Right lobe of liver (tissue), 6 donors: Measurements from ENCODE around the gene PSMC5. TPM values are rescaled to one million over a fixed set of nuclear protein-coding genes. Genes with fewer than 3 reads are reported as not detected.
A peak's percentile ranks its signal among the peaks of the same experiment; 100 is the strongest.

Experiments
- ATAC-seq, 4 donors: fragments of 200-7000 bp; cut with Tn5 transposase; one replicate each; pipeline ENCODE4 v1.9.1; 2020; ENCODE audit warnings: mild to moderate bottlenecking in 4 of 4, moderate library complexity in 4 of 4
- DNase-seq, 3 donors: peaks; one replicate each; pipeline ENCODE4 v3.0.0-alpha.2; 2020
- H3K27ac ChIP-seq, 3 donors: fragments of 200-600 bp; one replicate each; pipeline ENCODE4 v1.8.0; 2022
- H3K27me3 ChIP-seq, 2 donors: fragments of 200-600 bp; one replicate each; pipeline ENCODE4 v1.8.0; 2022
- H3K36me3 ChIP-seq, 4 donors: fragments of 200-600 bp; sonication (generic) in 1 of 4; one replicate each; pipeline versions ENCODE4 v1.5.1 to v1.8.0; 2017 to 2022; ENCODE audit warnings: control low read depth in 1 of 4
- H3K4me1 ChIP-seq, 4 donors: fragments of 200-600 bp; sonication (generic) in 1 of 4; one replicate each; pipeline versions ENCODE4 v1.5.1 to v1.8.0; 2017 to 2022; ENCODE audit warnings: control low read depth in 1 of 4
- H3K4me3 ChIP-seq, 3 donors: fragments of 200-600 bp; one replicate each; pipeline ENCODE4 v1.8.0; 2022
- H3K9me3 ChIP-seq, 4 donors: fragments of 200-600 bp; sonication (generic) in 1 of 4; one replicate each; pipeline versions ENCODE4 v1.5.1 to v1.8.0; 2017 to 2022; ENCODE audit warnings: control low read depth in 1 of 4
- CTCF ChIP-seq, 4 donors: fragments of 200-600 bp in 3 of 4; fragments of 450-650 bp in 1 of 4; IDR thresholded peaks; one replicate each; pipeline versions ENCODE4 v1.5.1 to v1.8.0; 2016 to 2022; ENCODE audit warnings: antibody characterized with exemption in 4 of 4, mild to moderate bottlenecking in 2 of 4
- POLR2A ChIP-seq: fragments of 450-650 bp; IDR thresholded peaks from one replicate; pipeline ENCODE4 v1.6.1; 2017; ENCODE audit warnings: antibody characterized with exemption, mild to moderate bottlenecking
- WGBS: methylation state at CpG from one replicate; pipeline ENCODE4 v1.1.6; 2018; ENCODE audit warnings: low coverage, low lambda C conversion rate; ENCODE audit not compliant: insufficient coverage; ENCODE audit errors: missing lambda C conversion rate; 5-methylcytosine and 5-hydroxymethylcytosine counted together
- intact Hi-C, 2 donors: fragments of 100-400 bp; cut with DNase I; formaldehyde crosslinking; loops; one replicate each; pipeline versions ENCODE4 v1.11.2 to v1.14.1; 2022
- total RNA-seq, 6 experiments: library from RNA; depleted of rRNA in 2 of 6; stranded (reverse); fragments of >200 nt in 2 of 6; fragmentation: NEBNext Ultra II Directional in 3 of 6; extraction: Animal tissue kit (Norgen Biotek cat#: 25700) in 3 of 6; gene quantifications; one replicate each; pipeline versions ENCODE4 v1.1.0 to v1.2.4, GENCODE V29; 2016 to 2023
- donor health status: DM: no; HTN: yes; CAD: no.
- donor health status: DM: no; HTN: no; CAD: no.
- donor health status: DM: no; HTN: no; CAD: no.
- donor health status: DM: no; HTN: yes; CAD: no.
- donor health status: DM: no; HTN: yes; CAD: no.

Gene PSMC5
- total RNA-seq, 6 experiments from 2014 or later: 52.7 to 70.9 (median 66.5) TPM

- 98% methylated on average over 25 of the region's 27 CpGs for WGBS
- Histone ChIP-seq H3K27ac (no peak overlapping the region), H3K9me3 (no peaks in the 10 kb centered on the region), H3K4me3 (no peak overlapping the region), H3K36me3 (peaks cover 0 to 94% (median 62%) of the 10 kb centered on the region in 4 donors), H3K4me1 (peaks cover 0 to 17% (median 1%) of the 10 kb centered on the region in 4 donors), H3K27me3 (no peaks in the 10 kb centered on the region)
- TF ChIP-seq CTCF (IDR thresholded peaks at IDR 0.05) (no peak), POLR2A (no peak)
- ATAC-seq: no peak
- intact Hi-C loops: no loop called here
- DNase-seq: no peak
Observed at GRCh38 chr17:63817736-63818385, 9.4 kb upstream of the PSMC5 start.

- 21% methylated on average over 6 of the region's 6 CpGs for WGBS
- peaks cover 0 to 93% (median 62%) of the 10 kb centered on the region in 4 donors for H3K36me3 ChIP-seq
- no peaks in the 10 kb centered on the region for H3K9me3 ChIP-seq
- H3K27ac ChIP-seq: peak overlapping the region in 2 of 3 donors; percentile 4 to 37
- H3K4me1 ChIP-seq: peaks cover 0 to 17% (median 1%) of the 10 kb centered on the region in 4 donors
- peak; percentile 8 to 63 (median 53) for ATAC-seq
- intact Hi-C loops: no loop called here
- DNase-seq: no peak
- no peaks in the 10 kb centered on the region for H3K27me3 ChIP-seq
- H3K4me3 ChIP-seq: no peak overlapping the region
- TF ChIP-seq CTCF (IDR thresholded peaks at IDR 0.05) (no peak), POLR2A (no peak)
Observed at GRCh38 chr17:63819131-63819530, 8.1 kb upstream of the PSMC5 start.

- no peak for TF ChIP-seq POLR2A
- no peak for TF ChIP-seq CTCF (IDR thresholded peaks at IDR 0.05)
- intact Hi-C loops: no loop called here
- DNase-seq (no peak), ATAC-seq (peak; percentile 17 to 62 (median 20))
- H3K27me3 ChIP-seq: no peaks in the 10 kb centered on the region
- H3K27ac ChIP-seq: peak overlapping the region in 2 of 3 donors; percentile 4 to 37
- peaks cover 0 to 17% (median 1%) of the 10 kb centered on the region in 4 donors for H3K4me1 ChIP-seq
- H3K4me3 ChIP-seq: no peak overlapping the region
- no peaks in the 10 kb centered on the region for H3K9me3 ChIP-seq
- 54% methylated on average over 19 of the region's 21 CpGs for WGBS
- H3K36me3 ChIP-seq: peaks cover 0 to 93% (median 60%) of the 10 kb centered on the region in 4 donors
Observed at GRCh38 chr17:63819585-63820537, 7.4 kb upstream of the PSMC5 start.

- intact Hi-C loops: no loop called here
- no peak overlapping the region for H3K27ac ChIP-seq
Observed at GRCh38 chr17:63820963-63821561, 6.2 kb upstream of the PSMC5 start.

More at GRCh38 chr17:63820963-63821561, 6.2 kb upstream of the PSMC5 start:
- 87% methylated on average over 10 of the region's 10 CpGs for WGBS
- peaks cover 0 to 89% (median 52%) of the 10 kb centered on the region in 4 donors for H3K36me3 ChIP-seq
- ATAC-seq (no peak), DNase-seq (no peak)
- H3K9me3 ChIP-seq: no peaks in the 10 kb centered on the region
- no peaks in the 10 kb centered on the region for H3K27me3 ChIP-seq
- TF ChIP-seq CTCF (IDR thresholded peaks at IDR 0.05) (no peak), POLR2A (no peak)
- peaks cover 0 to 23% (median 1%) of the 10 kb centered on the region in 4 donors for H3K4me1 ChIP-seq
- no peak overlapping the region for H3K4me3 ChIP-seq
